ENCODE results near the gene ACAD10. TPM values are rescaled to one million over a fixed set of nuclear protein-coding genes. Genes with fewer than 3 reads are reported as not detected.
"Not testable (repeated sequence)": the region's sequence is repeated elsewhere in the genome, so short reads cannot be mapped to it uniquely, and the experiment has no call there.

The ACAD10 gene
- total and polyA plus RNA-seq, 4 donors = 10.7 to 34.8 (median 21.2) TPM

DNA sequence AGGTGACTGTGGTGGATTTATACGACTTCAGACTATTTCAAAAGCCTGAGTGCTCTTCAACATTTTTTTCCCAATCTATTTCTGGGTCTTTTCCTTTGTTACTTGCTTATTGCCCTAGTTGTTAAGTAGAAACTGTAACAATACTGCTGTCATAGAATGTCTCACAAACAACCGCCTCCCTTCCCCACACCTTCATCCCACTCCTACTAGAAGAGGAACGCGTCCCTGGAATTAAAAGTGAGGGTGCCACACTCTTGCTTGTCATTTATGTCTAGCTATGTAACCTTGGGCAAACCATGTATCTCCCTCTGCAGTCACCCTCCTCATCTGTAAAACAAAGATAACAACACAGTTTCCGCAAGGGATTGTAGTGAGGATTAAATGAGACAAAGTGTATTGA is 8.7 kb upstream of the ACAD10 start:
- no peak for DNase-seq (ENCODE audit: low spot score)
- 98% methylated on average over 5 of the region's 5 CpGs for WGBS
- Histone ChIP-seq H3K36me3 (ENCODE audit: control insufficient read depth in 4 of 4, insufficient read depth in 3 of 4, low read depth in 1 of 4, low read length in 3 of 4) (peaks cover 9 to 53% (median 38%) of the 10 kb centered on the region in 4 donors), H3K27ac (ENCODE audit: low read depth in 1 of 2, low read length in 2 of 2) (no peak overlapping the region), H3K4me1 (ENCODE audit: control insufficient read depth in 4 of 4, insufficient read depth in 4 of 4, low read length in 3 of 4) (peaks cover 0 to 3% (median under 1%) of the 10 kb centered on the region in 4 donors), H3K27me3 (ENCODE audit: control insufficient read depth in 4 of 4, insufficient read depth in 4 of 4, low read length in 3 of 4) (no peaks in the 10 kb centered on the region), H3K9ac (ENCODE audit: low read depth in 1 of 2, low read length in 2 of 2) (no peak overlapping the region), H3K4me3 (ENCODE audit: low read depth in 1 of 3, low read length in 3 of 3) (no peak overlapping the region), H3K9me3 (ENCODE audit: control insufficient read depth in 4 of 4, low read length in 3 of 4) (no peaks in the 10 kb centered on the region)
- no peak for TF ChIP-seq MAX (IDR thresholded peaks at IDR 0.05)
- TF ChIP-seq NR2F2 (IDR thresholded peaks at IDR 0.05) = no peak
- no peak for TF ChIP-seq ATF3 (IDR thresholded peaks at IDR 0.05)
- no peak for TF ChIP-seq RXRA (IDR thresholded peaks at IDR 0.05)
- no peak for TF ChIP-seq HNF4A (conservative IDR thresholded peaks at IDR 0.05)
- TF ChIP-seq FOXA2 (IDR thresholded peaks at IDR 0.05) = no peak
- no peak for TF ChIP-seq FOXA1 (IDR thresholded peaks at IDR 0.05)
- no peak for TF ChIP-seq JUND (IDR thresholded peaks at IDR 0.05)
- TF ChIP-seq TAF1 (conservative IDR thresholded peaks at IDR 0.05) = no peak

DNA sequence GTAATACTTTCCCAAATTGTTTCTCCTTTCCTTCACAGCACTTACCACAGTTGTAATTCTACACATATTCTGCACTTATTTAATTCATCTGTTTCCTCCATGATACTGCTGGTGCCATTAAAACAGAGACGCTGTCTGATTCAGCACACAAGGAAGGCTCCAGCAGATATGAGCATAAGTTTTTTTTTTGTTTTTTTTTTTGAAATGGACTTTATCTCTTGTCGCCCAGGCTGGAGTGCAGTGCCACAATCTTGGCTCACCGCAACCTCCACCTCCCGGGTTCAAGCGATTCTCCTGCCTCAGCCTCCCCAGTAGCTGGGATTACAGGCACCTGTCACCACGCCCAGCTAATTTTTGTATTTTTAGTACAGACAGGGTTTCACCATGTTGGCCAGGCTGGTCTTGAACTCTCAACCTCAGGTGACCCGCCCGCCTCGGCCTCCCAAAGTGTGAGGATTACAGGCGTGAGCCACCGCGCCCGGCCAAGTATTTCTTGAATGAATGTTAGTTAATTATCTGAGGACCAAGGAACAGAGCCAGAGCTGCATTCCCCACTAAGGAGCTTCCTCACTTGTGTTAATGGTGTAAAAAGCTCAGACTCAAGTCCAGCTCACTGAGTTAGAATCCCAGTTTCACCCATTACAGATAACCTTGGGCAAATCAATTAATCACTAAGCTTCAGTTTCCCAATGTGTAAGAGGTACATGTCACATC is 1.2 kb upstream of the ACAD10 start:
- Histone ChIP-seq H3K9ac (ENCODE audit: low read depth in 1 of 2, low read length in 2 of 2) (peak overlapping the region; percentile 93), H3K36me3 (ENCODE audit: control insufficient read depth in 4 of 4, insufficient read depth in 3 of 4, low read depth in 1 of 4, low read length in 3 of 4) (peaks cover 5 to 24% (median 11%) of the 10 kb centered on the region in 4 donors), H3K4me1 (ENCODE audit: control insufficient read depth in 4 of 4, insufficient read depth in 4 of 4, low read length in 3 of 4) (peaks cover 2 to 27% (median 23%) of the 10 kb centered on the region in 4 donors), H3K4me3 (ENCODE audit: low read depth in 1 of 3, low read length in 3 of 3) (peak overlapping the region; percentile 81 to 98 (median 92))
- WGBS = 73% methylated on average over 13 of the region's 13 CpGs
- DNase-seq (ENCODE audit: low spot score); H3K27ac ChIP-seq (ENCODE audit: low read depth in 1 of 2, low read length in 2 of 2); H3K27me3 ChIP-seq (ENCODE audit: control insufficient read depth in 4 of 4, insufficient read depth in 4 of 4, low read length in 3 of 4); H3K9me3 ChIP-seq (ENCODE audit: control insufficient read depth in 4 of 4, low read length in 3 of 4): not testable (repeated sequence)

DNA sequence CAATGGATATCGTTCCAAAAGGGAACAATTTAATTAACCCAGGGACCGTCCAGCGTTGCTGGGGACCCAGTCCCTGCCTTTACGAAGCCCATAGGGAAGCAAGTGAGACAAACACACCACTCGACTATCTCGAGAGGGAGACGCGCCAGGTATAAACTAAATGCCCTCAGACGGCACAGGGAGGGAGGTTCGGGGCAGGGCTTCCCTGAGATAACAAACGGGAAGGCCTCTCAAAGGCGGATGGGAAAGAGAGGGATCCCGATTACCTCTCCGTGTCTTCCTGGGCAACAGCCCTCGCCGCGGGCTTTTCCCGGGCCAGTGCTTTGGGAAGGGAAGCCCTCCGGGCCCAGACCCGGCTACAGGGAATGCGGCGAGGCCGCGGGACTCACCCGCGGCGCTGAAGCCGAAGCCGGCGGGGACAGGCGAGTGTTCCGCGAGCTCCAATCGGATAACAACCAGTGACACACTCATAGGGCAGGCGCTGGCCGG is 487 bp upstream of the ACAD10 start:
- TF ChIP-seq FOXA2 (IDR thresholded peaks at IDR 0.05) = no peak
- no peak for TF ChIP-seq SP1 (IDR thresholded peaks at IDR 0.05)
- TF ChIP-seq HNF4A (conservative IDR thresholded peaks at IDR 0.05) = no peak
- no peak for TF ChIP-seq EGR1 (IDR thresholded peaks at IDR 0.05; ENCODE audit: low read depth in 2 of 2)
- TF ChIP-seq ATF3 (IDR thresholded peaks at IDR 0.05) = no peak
- TF ChIP-seq HNF4G (IDR thresholded peaks at IDR 0.05) = no peak
- no peak for TF ChIP-seq GABPA (IDR thresholded peaks at IDR 0.05 in 1 of 2, conservative IDR thresholded peaks at IDR 0.05 in 1 of 2)
- TF ChIP-seq YY1 (IDR thresholded peaks at IDR 0.05) = no peak
- TF ChIP-seq RAD21 (IDR thresholded peaks at IDR 0.05) = no peak
- TF ChIP-seq, protein P1, sequence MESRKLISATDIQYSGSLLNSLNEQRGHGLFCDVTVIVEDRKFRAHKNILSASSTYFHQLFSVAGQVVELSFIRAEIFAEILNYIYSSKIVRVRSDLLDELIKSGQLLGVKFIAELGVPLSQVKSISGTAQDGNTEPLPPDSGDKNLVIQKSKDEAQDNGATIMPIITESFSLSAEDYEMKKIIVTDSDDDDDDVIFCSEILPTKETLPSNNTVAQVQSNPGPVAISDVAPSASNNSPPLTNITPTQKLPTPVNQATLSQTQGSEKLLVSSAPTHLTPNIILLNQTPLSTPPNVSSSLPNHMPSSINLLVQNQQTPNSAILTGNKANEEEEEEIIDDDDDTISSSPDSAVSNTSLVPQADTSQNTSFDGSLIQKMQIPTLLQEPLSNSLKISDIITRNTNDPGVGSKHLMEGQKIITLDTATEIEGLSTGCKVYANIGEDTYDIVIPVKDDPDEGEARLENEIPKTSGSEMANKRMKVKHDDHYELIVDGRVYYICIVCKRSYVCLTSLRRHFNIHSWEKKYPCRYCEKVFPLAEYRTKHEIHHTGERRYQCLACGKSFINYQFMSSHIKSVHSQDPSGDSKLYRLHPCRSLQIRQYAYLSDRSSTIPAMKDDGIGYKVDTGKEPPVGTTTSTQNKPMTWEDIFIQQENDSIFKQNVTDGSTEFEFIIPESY (IDR thresholded peaks at IDR 0.05) = no peak
- TF ChIP-seq FOXA1 (IDR thresholded peaks at IDR 0.05) = no peak
- no peak for TF ChIP-seq RXRA (IDR thresholded peaks at IDR 0.05)
- no peaks in the 10 kb centered on the region for H3K27me3 ChIP-seq (ENCODE audit: control insufficient read depth in 4 of 4, insufficient read depth in 4 of 4, low read length in 3 of 4)
- peak overlapping the region; percentile 74 to 75 for H3K27ac ChIP-seq (ENCODE audit: low read depth in 1 of 2, low read length in 2 of 2)
- under 1% methylated on average over 36 of the region's 36 CpGs for WGBS
- H3K9ac ChIP-seq (ENCODE audit: low read depth in 1 of 2, low read length in 2 of 2) = peak overlapping the region; percentile 93
- no peak for DNase-seq (ENCODE audit: low spot score)
- H3K36me3 ChIP-seq (ENCODE audit: control insufficient read depth in 4 of 4, insufficient read depth in 3 of 4, low read depth in 1 of 4, low read length in 3 of 4) = peaks cover 5 to 22% (median 11%) of the 10 kb centered on the region in 4 donors
- H3K9me3 ChIP-seq (ENCODE audit: control insufficient read depth in 4 of 4, low read length in 3 of 4) = no peaks in the 10 kb centered on the region
- H3K4me3 ChIP-seq (ENCODE audit: low read depth in 1 of 3, low read length in 3 of 3) = peak overlapping the region; percentile 81 to 98 (median 92)
- peaks cover 2 to 27% (median 23%) of the 10 kb centered on the region in 4 donors for H3K4me1 ChIP-seq (ENCODE audit: control insufficient read depth in 4 of 4, insufficient read depth in 4 of 4, low read length in 3 of 4)

Data from liver (tissue), 9 donors.